Trophoblast cell (in vitro differentiated cells and primary cell): Measurements from ENCODE around the gene NTN4.
A peak's percentile ranks its signal among the peaks of the same experiment; 100 is the strongest.

ENCODE experiments used
- DNase-seq, 2 donors: peaks; one replicate each; pipeline ENCODE4 v3.0.0-alpha.2; 2016
- H2AFZ ChIP-seq: 2 replicates; pipeline ENCODE4 v1.6.1; 2013; ENCODE audit warnings: low read length, moderate library complexity, mild to moderate bottlenecking; ENCODE audit not compliant: insufficient read depth, poor library complexity
- H2AK5ac ChIP-seq: 2 replicates; pipeline ENCODE4 v1.6.1; 2013; ENCODE audit warnings: mild to moderate bottlenecking, low read length
- H2BK120ac ChIP-seq: 2 replicates; pipeline ENCODE4 v1.6.1; 2013; ENCODE audit warnings: low read length, mild to moderate bottlenecking, moderate library complexity; ENCODE audit not compliant: insufficient read depth, poor library complexity
- H2BK12ac ChIP-seq: 2 replicates; pipeline ENCODE4 v1.6.1; 2013; ENCODE audit warnings: mild to moderate bottlenecking, low read length, moderate library complexity
- H2BK5ac ChIP-seq: 2 replicates; pipeline ENCODE4 v1.6.1; 2013; ENCODE audit warnings: low read length, low read depth, moderate library complexity, mild to moderate bottlenecking; ENCODE audit not compliant: poor library complexity
- H3K14ac ChIP-seq: 2 replicates; pipeline ENCODE4 v1.6.1; 2013; ENCODE audit warnings: mild to moderate bottlenecking, low read length
- H3K18ac ChIP-seq: 2 replicates; pipeline ENCODE4 v1.6.1; 2013; ENCODE audit warnings: mild to moderate bottlenecking, low read length
- H3K23ac ChIP-seq: 2 replicates; pipeline ENCODE4 v1.6.1; 2013; ENCODE audit warnings: low read length
- H3K27ac ChIP-seq: 2 replicates; pipeline ENCODE4 v1.5.1; 2013; ENCODE audit warnings: low read depth, mild to moderate bottlenecking, inconsistent platforms, low read length, moderate library complexity
- H3K27me3 ChIP-seq: 2 replicates; pipeline ENCODE4 v1.6.1; 2013; ENCODE audit warnings: inconsistent platforms, mild to moderate bottlenecking, low read length, moderate library complexity; ENCODE audit not compliant: insufficient read depth
- H3K36me3 ChIP-seq, 2 experiments: 1 replicate in 1 of 2; 2 replicates in 1 of 2; pipeline ENCODE4 v1.6.1; 2013; ENCODE audit warnings: low read length in 2 of 2, mild to moderate bottlenecking in 2 of 2, moderate library complexity in 1 of 2; ENCODE audit not compliant: insufficient read depth in 2 of 2, control insufficient read depth in 1 of 2
- H3K4ac ChIP-seq: 2 replicates; pipeline ENCODE4 v1.6.1; 2013; ENCODE audit warnings: low read depth, mild to moderate bottlenecking, low read length, moderate library complexity
- H3K4me1 ChIP-seq, 2 experiments: 1 replicate in 1 of 2; 2 replicates in 1 of 2; pipeline ENCODE4 v1.6.1; 2013; ENCODE audit warnings: low read length in 2 of 2, mild to moderate bottlenecking in 2 of 2, moderate library complexity in 1 of 2; ENCODE audit not compliant: insufficient read depth in 2 of 2, control insufficient read depth in 1 of 2
- H3K4me2 ChIP-seq: 2 replicates; pipeline ENCODE4 v1.6.1; 2013; ENCODE audit warnings: inconsistent platforms, mild to moderate bottlenecking, low read length, moderate library complexity
- H3K4me3 ChIP-seq: 2 replicates; pipeline ENCODE4 v1.5.1; 2013; ENCODE audit warnings: mild to moderate bottlenecking, low read depth, low read length, inconsistent platforms
- H3K79me1 ChIP-seq: one replicate; pipeline ENCODE4 v1.6.1; 2013; ENCODE audit warnings: low read length
- H3K79me2 ChIP-seq: 2 replicates; pipeline ENCODE4 v1.6.1; 2013; ENCODE audit warnings: low read length, mild to moderate bottlenecking; ENCODE audit not compliant: control insufficient read depth, insufficient read depth, poor library complexity
- H3K9ac ChIP-seq: 2 replicates; pipeline ENCODE4 v1.6.1; 2013; ENCODE audit warnings: mild to moderate bottlenecking, low read length
- H3K9me3 ChIP-seq: 2 replicates; pipeline ENCODE4 v1.6.1; 2013; ENCODE audit warnings: low read depth, mild to moderate bottlenecking, control low read depth, inconsistent platforms, low read length; ENCODE audit not compliant: insufficient read depth
- H4K12ac ChIP-seq: 2 replicates; pipeline ENCODE4 v1.6.1; 2013; ENCODE audit warnings: low read depth, mild to moderate bottlenecking, low read length, moderate library complexity
- H4K8ac ChIP-seq: 2 replicates; pipeline ENCODE4 v1.6.1; 2013; ENCODE audit warnings: low read depth, mild to moderate bottlenecking, low read length, moderate library complexity
- H4K91ac ChIP-seq: one replicate; pipeline ENCODE4 v1.6.1; 2013; ENCODE audit warnings: low read depth, mild to moderate bottlenecking, low read length, moderate library complexity
- WGBS: extraction: QIAGEN DNeasy Blood & Tissue Kit; methylation state at CpG from one replicate; pipeline ENCODE4 v1.1.7; 2013; ENCODE audit warnings: missing lambda C conversion rate; ENCODE audit not compliant: insufficient read length, insufficient coverage; ENCODE audit errors: extremely low coverage; 5-methylcytosine and 5-hydroxymethylcytosine counted together

NTN4 gene

DNA sequence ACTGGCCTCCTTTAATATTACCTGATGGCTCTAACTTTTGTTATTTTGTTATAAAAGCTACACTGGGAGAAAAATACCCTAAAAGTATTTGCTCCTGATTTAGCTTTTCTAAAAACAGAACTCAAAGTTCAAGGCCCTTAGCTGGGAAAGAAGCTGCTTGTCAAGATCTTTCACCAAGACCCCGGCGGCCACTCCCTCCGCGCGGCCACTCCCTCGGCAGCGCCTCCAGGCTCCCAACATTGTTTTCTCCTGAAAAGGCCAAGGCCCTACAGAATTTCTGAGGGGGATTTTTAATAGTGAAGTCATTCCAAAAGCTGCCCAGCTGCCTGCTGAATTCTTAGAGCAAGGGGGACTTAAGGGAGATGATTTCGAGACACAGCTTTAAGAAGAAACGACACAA is 96.4 kb downstream of the NTN4 start:
- peaks cover 0 to 1% of the 10 kb centered on the region in 2 experiments for H3K4me1 ChIP-seq
- no peak overlapping the region for H3K27ac ChIP-seq
- no peak overlapping the region for H4K8ac ChIP-seq
- DNase-seq, result peak; percentile 33 to 49
- no peak overlapping the region for H2AK5ac ChIP-seq
- H3K9ac ChIP-seq, result no peak overlapping the region
- H2BK5ac ChIP-seq, result no peak overlapping the region
- H3K79me2 ChIP-seq, result no peaks in the 10 kb centered on the region
- no peaks in the 10 kb centered on the region for H3K36me3 ChIP-seq
- no peak overlapping the region for H3K14ac ChIP-seq
- no peak overlapping the region for H3K4ac ChIP-seq
- no peaks in the 10 kb centered on the region for H3K9me3 ChIP-seq
- H4K12ac ChIP-seq, result no peak overlapping the region
- no peak overlapping the region for H2BK12ac ChIP-seq
- WGBS, result no CpG with 5 or more reads among the region's 9 CpGs
- H3K79me1 ChIP-seq, result no peaks in the 10 kb centered on the region
- H3K4me3 ChIP-seq, result no peak overlapping the region
- H3K23ac ChIP-seq, result no peak overlapping the region
- H2BK120ac ChIP-seq, result no peak overlapping the region
- H4K91ac ChIP-seq, result no peak overlapping the region
- H2AFZ ChIP-seq, result no peak overlapping the region
- no peak overlapping the region for H3K4me2 ChIP-seq
- no peak overlapping the region for H3K18ac ChIP-seq
- H3K27me3 ChIP-seq, result no peaks in the 10 kb centered on the region

DNA sequence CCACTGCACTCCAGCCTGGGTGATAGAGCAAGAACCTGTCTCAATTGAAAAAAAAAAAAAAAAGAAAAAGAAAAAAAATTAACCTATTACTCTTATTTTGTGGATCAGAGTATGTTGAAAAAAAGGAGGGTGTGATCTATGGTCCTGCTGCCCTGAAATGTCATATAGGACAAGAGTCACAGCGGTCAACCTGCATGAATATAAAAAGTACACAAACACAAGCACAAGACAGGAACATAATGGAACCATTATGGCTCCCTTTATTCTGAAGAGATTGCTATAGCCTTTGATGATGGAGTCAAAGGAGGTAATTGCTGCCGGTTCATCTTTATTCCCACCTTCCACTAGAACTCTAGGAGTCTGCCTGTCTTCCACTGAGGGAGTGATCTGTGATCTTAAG is 96.9 kb downstream of the NTN4 start:
- no peaks in the 10 kb centered on the region for H3K27me3 ChIP-seq
- no peaks in the 10 kb centered on the region for H3K9me3 ChIP-seq
- no peak overlapping the region for H3K4me3 ChIP-seq
- H2BK12ac ChIP-seq, result no peak overlapping the region
- no peak for DNase-seq
- no peak overlapping the region for H3K9ac ChIP-seq
- H2BK5ac ChIP-seq, result no peak overlapping the region
- no CpG with 5 or more reads among the region's 2 CpGs for WGBS
- H3K4me2 ChIP-seq, result no peak overlapping the region
- H3K4ac ChIP-seq, result no peak overlapping the region
- H2BK120ac ChIP-seq, result no peak overlapping the region
- no peak overlapping the region for H2AFZ ChIP-seq
- no peaks in the 10 kb centered on the region for H3K79me1 ChIP-seq
- no peak overlapping the region for H2AK5ac ChIP-seq
- H4K8ac ChIP-seq, result no peak overlapping the region
- H3K36me3 ChIP-seq, result no peaks in the 10 kb centered on the region
- no peaks in the 10 kb centered on the region for H3K79me2 ChIP-seq
- no peak overlapping the region for H3K23ac ChIP-seq
- peaks cover 0 to 1% of the 10 kb centered on the region in 2 experiments for H3K4me1 ChIP-seq
- H3K18ac ChIP-seq, result no peak overlapping the region
- H4K91ac ChIP-seq, result no peak overlapping the region
- H3K27ac ChIP-seq, result no peak overlapping the region
- no peak overlapping the region for H3K14ac ChIP-seq
- H4K12ac ChIP-seq, result no peak overlapping the region

DNA sequence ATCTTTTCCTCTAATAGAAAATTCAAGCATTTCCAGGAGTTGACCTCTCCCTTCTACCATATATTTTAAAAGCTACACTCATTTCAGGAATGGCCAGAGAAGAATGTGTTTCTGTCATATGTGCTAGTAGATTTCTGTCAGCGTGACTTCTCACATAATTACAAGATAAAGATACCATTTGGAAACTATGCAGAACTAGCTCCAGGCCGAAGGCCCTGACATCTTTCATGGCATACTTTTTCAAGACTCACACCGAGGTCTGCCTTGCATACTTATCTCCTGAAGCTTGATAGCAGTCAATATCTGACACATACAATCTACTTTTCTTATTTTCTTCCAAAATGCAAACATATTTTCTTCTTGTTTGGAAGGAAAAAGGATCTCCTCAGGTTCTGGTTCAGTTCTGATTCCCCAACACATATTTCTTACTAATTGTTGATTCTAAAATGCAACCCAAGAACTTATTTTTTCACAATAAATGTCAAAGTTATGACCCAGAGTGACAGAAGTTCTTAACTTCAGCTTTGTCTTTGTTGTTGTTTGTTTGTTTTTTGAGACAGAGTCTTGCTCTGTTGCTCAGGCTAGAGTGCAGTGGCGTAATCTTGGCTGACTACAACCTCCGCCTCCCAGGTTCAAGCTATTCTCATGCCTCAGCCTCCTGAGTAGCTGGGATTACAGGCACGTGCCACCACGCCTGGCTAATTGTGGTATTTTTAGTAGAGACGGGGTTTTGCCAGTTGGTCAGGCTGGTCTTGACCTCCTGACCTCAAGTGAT is 99.5 kb downstream of the NTN4 start:
- H3K4me3 ChIP-seq, result no peak overlapping the region
- H3K27me3 ChIP-seq, result no peaks in the 10 kb centered on the region
- no peak overlapping the region for H3K18ac ChIP-seq
- no peak overlapping the region for H2BK5ac ChIP-seq
- H3K23ac ChIP-seq, result no peak overlapping the region
- no peak overlapping the region for H3K14ac ChIP-seq
- no peak overlapping the region for H2BK120ac ChIP-seq
- no peaks in the 10 kb centered on the region for H3K36me3 ChIP-seq
- H2AK5ac ChIP-seq, result no peak overlapping the region
- no peak overlapping the region for H4K91ac ChIP-seq
- no peak overlapping the region for H3K9ac ChIP-seq
- DNase-seq, result peak; percentile 86 to 93
- no peak overlapping the region for H4K8ac ChIP-seq
- no peak overlapping the region for H4K12ac ChIP-seq
- no peaks in the 10 kb centered on the region for H3K79me2 ChIP-seq
- H3K4me1 ChIP-seq, result peaks cover 0 to 1% of the 10 kb centered on the region in 2 experiments
- H2BK12ac ChIP-seq, result no peak overlapping the region
- H3K4me2 ChIP-seq, result no peak overlapping the region
- WGBS, result no CpG with 5 or more reads among the region's 8 CpGs
- no peaks in the 10 kb centered on the region for H3K79me1 ChIP-seq
- no peak overlapping the region for H3K4ac ChIP-seq
- H2AFZ ChIP-seq, result no peak overlapping the region
- no peaks in the 10 kb centered on the region for H3K9me3 ChIP-seq
- H3K27ac ChIP-seq, result no peak overlapping the region

DNA sequence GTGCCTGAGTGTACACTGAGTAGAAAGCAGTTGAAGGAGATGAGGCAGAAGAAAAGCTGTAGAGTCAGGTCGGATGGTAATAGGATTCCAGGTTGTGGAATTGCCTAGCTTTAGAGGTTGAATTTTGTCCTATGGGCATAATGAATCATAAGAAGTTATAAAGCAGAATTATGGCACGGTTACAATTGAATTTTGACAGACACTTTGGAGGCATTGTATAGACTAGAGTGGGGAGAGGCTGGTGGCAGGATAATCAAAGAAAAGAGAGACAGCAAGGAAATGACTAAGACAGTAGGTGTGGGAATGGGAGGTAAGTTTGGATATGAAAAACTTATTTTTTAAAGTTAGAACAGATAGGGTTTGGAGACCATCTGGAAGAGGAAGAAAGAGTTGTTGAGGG is 102.6 kb downstream of the NTN4 start:
- Histone ChIP-seq H3K79me2 (no peaks in the 10 kb centered on the region), H2BK120ac (no peak overlapping the region), H4K8ac (no peak overlapping the region), H3K4ac (no peak overlapping the region), H3K4me1 (peaks cover 0 to 1% of the 10 kb centered on the region in 2 experiments), H4K12ac (no peak overlapping the region), H3K36me3 (no peaks in the 10 kb centered on the region), H3K4me3 (no peak overlapping the region), H3K79me1 (no peaks in the 10 kb centered on the region), H3K4me2 (no peak overlapping the region), H3K18ac (no peak overlapping the region), H3K23ac (no peak overlapping the region), H2AK5ac (no peak overlapping the region), H2AFZ (no peak overlapping the region), H3K27me3 (no peaks in the 10 kb centered on the region), H3K9ac (no peak overlapping the region), H2BK5ac (no peak overlapping the region), H4K91ac (no peak overlapping the region), H2BK12ac (no peak overlapping the region), H3K9me3 (peaks cover 2% of the 10 kb centered on the region), H3K27ac (no peak overlapping the region), H3K14ac (no peak overlapping the region)
- WGBS, result no CpG with 5 or more reads among the region's 2 CpGs
- no peak for DNase-seq
